IMR-90 (cell line): ENCODE data around the gene GPR158. TPM values are rescaled to one million over a fixed set of nuclear protein-coding genes. Genes with fewer than 3 reads are reported as not detected.

ENCODE experiments used
- ATAC-seq: fragments of 200-7000 bp; cut with Tn5 transposase; 2 replicates; pipeline ENCODE4 v1.9.1; 2020; ENCODE audit warnings: low read depth, mild to moderate bottlenecking, moderate library complexity
- BruUV-seq: library from RNA; stranded (reverse); fragments of 400-500 nt; replicated peaks from 2 replicates; lab custom pipeline; 2021; lab: Mats Ljungman, UMichigan
- CTCF ChIA-PET: fragments of 300-600 bp; formaldehyde crosslinking; extraction: SDS; loops from one replicate; lab custom pipeline; 2021; ENCODE audit warnings: antibody characterized with exemption; lab: Yijun Ruan, JAX
- POLR2A ChIA-PET: fragments of 300-600 bp; sonication (Branson Sonifier 250); formaldehyde crosslinking; loops from one replicate; lab custom pipeline; 2022; ENCODE audit warnings: antibody characterized with exemption; ENCODE audit not compliant: unreplicated experiment; lab: Charles Lee
- DNase-seq: peaks from one replicate; pipeline ENCODE4 v3.0.0; 2013
- H2AFZ ChIP-seq: replicated peaks from 2 replicates; pipeline ENCODE3; 2013; ENCODE audit warnings: low read length, mild to moderate bottlenecking; ENCODE audit not compliant: poor library complexity
- H2AK5ac ChIP-seq: 2 replicates; pipeline ENCODE4 v1.6.1; 2013; ENCODE audit warnings: low read depth, low read length, inconsistent platforms
- H2AK9ac ChIP-seq: replicated peaks from 2 replicates; pipeline ENCODE3; 2013; ENCODE audit warnings: mild to moderate bottlenecking, low read depth, low read length, moderate library complexity; ENCODE audit not compliant: poor library complexity
- H2BK120ac ChIP-seq: 2 replicates; pipeline ENCODE4 v1.6.1; 2013; ENCODE audit warnings: low read depth, low read length, inconsistent platforms
- H2BK15ac ChIP-seq: 3 replicates; pipeline ENCODE4 v1.6.1; 2013; ENCODE audit warnings: low read depth, low read length, inconsistent platforms
- H2BK20ac ChIP-seq: 2 replicates; pipeline ENCODE4 v1.6.1; 2013; ENCODE audit warnings: low read depth, mild to moderate bottlenecking, inconsistent platforms, low read length, moderate library complexity
- H2BK5ac ChIP-seq: 2 replicates; pipeline ENCODE4 v1.6.1; 2013; ENCODE audit warnings: mild to moderate bottlenecking, low read depth, low read length, inconsistent platforms; ENCODE audit not compliant: poor library complexity, severe bottlenecking
- H3K14ac ChIP-seq: replicated peaks from 2 replicates; pipeline ENCODE4 v1.6.1; 2013; ENCODE audit warnings: low read depth, low read length, inconsistent platforms
- H3K18ac ChIP-seq: 2 replicates; pipeline ENCODE4 v1.6.1; 2013; ENCODE audit warnings: low read depth, low read length, control low read depth
- H3K23ac ChIP-seq: 2 replicates; pipeline ENCODE4 v1.6.1; 2013; ENCODE audit warnings: low read depth, low read length, inconsistent platforms
- H3K27ac ChIP-seq: 2 replicates; pipeline ENCODE4 v1.5.1; 2013; ENCODE audit warnings: mild to moderate bottlenecking, control low read depth, low read length; ENCODE audit not compliant: insufficient read depth
- H3K27me3 ChIP-seq: 2 replicates; pipeline ENCODE4 v1.6.1; 2013; ENCODE audit warnings: low read length; ENCODE audit not compliant: control insufficient read depth, insufficient read depth
- H3K36me3 ChIP-seq: 2 replicates; pipeline ENCODE4 v1.6.1; 2013; ENCODE audit warnings: low read length, mixed read lengths; ENCODE audit not compliant: control insufficient read depth, insufficient read depth
- H3K4ac ChIP-seq: 2 replicates; pipeline ENCODE4 v1.6.1; 2013; ENCODE audit warnings: low read depth, low read length, inconsistent platforms
- H3K4me1 ChIP-seq: 2 replicates; pipeline ENCODE4 v1.6.1; 2013; ENCODE audit warnings: low read length, mixed read lengths; ENCODE audit not compliant: control insufficient read depth, insufficient read depth
- H3K4me2 ChIP-seq: 2 replicates; pipeline ENCODE4 v1.6.1; 2013; ENCODE audit warnings: low read depth, mild to moderate bottlenecking, control low read depth, low read length, moderate library complexity
- H3K4me3 ChIP-seq: 2 replicates; pipeline ENCODE4 v1.5.1; 2013; ENCODE audit warnings: low read depth, mild to moderate bottlenecking, control low read depth, low read length, moderate library complexity; ENCODE audit not compliant: insufficient read depth
- H3K56ac ChIP-seq: 2 replicates; pipeline ENCODE4 v1.6.1; 2013; ENCODE audit warnings: low read length, inconsistent platforms; ENCODE audit not compliant: insufficient read depth; ENCODE audit errors: extremely low read depth
- H3K79me1 ChIP-seq, 2 experiments: 2 replicates each; pipeline ENCODE4 v1.6.1; 2013; ENCODE audit warnings: low read length in 2 of 2, inconsistent platforms in 1 of 2, low read depth in 1 of 2
- H3K9ac ChIP-seq: 2 replicates; pipeline ENCODE4 v1.6.1; 2013; ENCODE audit warnings: low read depth, low read length, control low read depth
- H3K9me1 ChIP-seq: 2 replicates; pipeline ENCODE4 v1.6.1; 2013; ENCODE audit warnings: low read length, inconsistent platforms; ENCODE audit not compliant: insufficient read depth
- H3K9me3 ChIP-seq: 2 replicates; pipeline ENCODE4 v1.6.1; 2013; ENCODE audit warnings: low read length; ENCODE audit not compliant: control insufficient read depth, insufficient read depth
- H4K20me1 ChIP-seq: 2 replicates; pipeline ENCODE4 v1.6.1; 2013; ENCODE audit warnings: low read length, inconsistent platforms; ENCODE audit not compliant: insufficient read depth
- H4K5ac ChIP-seq: 2 replicates; pipeline ENCODE4 v1.6.1; 2013; ENCODE audit warnings: mild to moderate bottlenecking, low read depth, low read length, control low read depth
- H4K8ac ChIP-seq, 2 experiments: 2 replicates each; pipeline ENCODE4 v1.6.1; 2013; ENCODE audit warnings: low read depth in 2 of 2, low read length in 2 of 2, control low read depth in 1 of 2, inconsistent platforms in 1 of 2
- H4K91ac ChIP-seq: 2 replicates; pipeline ENCODE4 v1.6.1; 2013; ENCODE audit warnings: low read depth, low read length, inconsistent platforms; ENCODE audit not compliant: insufficient read depth
- BHLHE40 ChIP-seq: fragments of 150-350 bp; IDR thresholded peaks from 2 replicates; pipeline ENCODE4 v1.6.1; 2016; ENCODE audit warnings: mild to moderate bottlenecking, low read depth, low read length
- CEBPB ChIP-seq: IDR thresholded peaks from 2 replicates; pipeline ENCODE4 v1.6.1; 2012; ENCODE audit warnings: low read depth, low read length, improper control_type of control experiment
- CHD1 ChIP-seq: IDR thresholded peaks from 2 replicates; pipeline ENCODE4 v1.6.1; 2012; ENCODE audit warnings: low read depth, low read length, improper control_type of control experiment
- FOS ChIP-seq: fragments of 150-350 bp; IDR thresholded peaks from 2 replicates; pipeline ENCODE4 v1.6.1; 2016; ENCODE audit warnings: low read depth, low read length
- MAFK ChIP-seq: IDR thresholded peaks from 2 replicates; pipeline ENCODE4 v1.6.1; 2012; ENCODE audit warnings: low read depth, low read length, improper control_type of control experiment
- MXI1 ChIP-seq: IDR thresholded peaks from 2 replicates; pipeline ENCODE4 v1.6.1; 2012; ENCODE audit warnings: low read depth, mild to moderate bottlenecking, low read length, moderate library complexity, borderline replicate concordance
- NFE2L2 ChIP-seq: fragments of 150-350 bp; IDR thresholded peaks from 2 replicates; pipeline ENCODE4 v1.6.1; 2016; ENCODE audit warnings: low read depth, mild to moderate bottlenecking, low read length
- POLR2A ChIP-seq: IDR thresholded peaks from 2 replicates; pipeline ENCODE4 v1.6.1; 2012; ENCODE audit warnings: mild to moderate bottlenecking, low read depth, low read length
- RAD21 ChIP-seq: IDR thresholded peaks from 2 replicates; pipeline ENCODE4 v1.6.1; 2012; ENCODE audit warnings: low read length, improper control_type of control experiment
- RCOR1 ChIP-seq: IDR thresholded peaks from 2 replicates; pipeline ENCODE4 v1.6.1; 2012; ENCODE audit warnings: mild to moderate bottlenecking, low read length, improper control_type of control experiment; ENCODE audit not compliant: insufficient replicate concordance
- SMC3 ChIP-seq: fragments of 150-350 bp; IDR thresholded peaks from 2 replicates; pipeline ENCODE4 v1.6.1; 2016; ENCODE audit warnings: low read depth, mild to moderate bottlenecking, antibody characterized with exemption, low read length, moderate library complexity
- WGBS, 2 experiments: methylation state at CpG; one replicate each; pipeline versions ENCODE4 v1.1.5 to v1.1.7; 2013; ENCODE audit warnings: missing lambda C conversion rate in 2 of 2; ENCODE audit not compliant: insufficient read length in 1 of 2; ENCODE audit errors: extremely low coverage in 2 of 2; 5-methylcytosine and 5-hydroxymethylcytosine counted together
- dilution Hi-C: fragments of 300-500 bp; cut with HindIII; formaldehyde crosslinking; loops from one replicate; pipeline ENCODE4 v1.14.3; 2018; ENCODE audit warnings: low sequenced_read_pairs; ENCODE audit not compliant: unreplicated experiment
- in situ Hi-C: fragments of 300-500 bp; cut with MboI; formaldehyde crosslinking; loops from 3 replicates; pipeline ENCODE4 v1.14.3; 2019; ENCODE audit warnings: low sequenced_read_pairs, inconsistent platforms, mixed read lengths
- intact Hi-C: fragments of 100-400 bp; cut with micrococcal nuclease; formaldehyde crosslinking; loops from 2 replicates; pipeline ENCODE4 v1.10.0; 2022
- polyA plus RNA-seq, 3 experiments: library from polyadenylated mRNA; depleted of rRNA; stranded (reverse); fragments of >200 nt; gene quantifications; 2 replicates each; pipeline ENCODE4 v1.2.3, GENCODE V29; 2012; ENCODE audit warnings: low replicate concordance in 1 of 3
- total RNA-seq: library from RNA; depleted of rRNA; stranded (reverse); fragments of >200 nt; gene quantifications from 2 replicates; pipeline ENCODE4 v1.2.3, GENCODE V29; 2012
- TF ChIP-seq, protein P1 (sequence below): fragments of 150-350 bp; IDR thresholded peaks from 2 replicates; pipeline ENCODE4 v1.6.1; 2017; ENCODE audit warnings: mild to moderate bottlenecking, antibody characterized with exemption, low read length, low read depth
- TF ChIP-seq, protein P2 (sequence below): fragments of 150-350 bp; IDR thresholded peaks from 2 replicates; pipeline ENCODE4 v1.6.1; 2016; ENCODE audit warnings: low read depth, mild to moderate bottlenecking, low read length, moderate library complexity, borderline replicate concordance
- TF ChIP-seq, protein P3 (sequence below): conservative IDR thresholded peaks from 2 replicates; pipeline ENCODE4 v1.5.1; 2012; ENCODE audit warnings: mild to moderate bottlenecking, low read depth, low read length, improper control_type of control experiment

The GPR158 gene
- total and polyA plus RNA-seq, 2 of the 4 experiments (the other 2 are of a cell fraction), result not detected

DNA sequence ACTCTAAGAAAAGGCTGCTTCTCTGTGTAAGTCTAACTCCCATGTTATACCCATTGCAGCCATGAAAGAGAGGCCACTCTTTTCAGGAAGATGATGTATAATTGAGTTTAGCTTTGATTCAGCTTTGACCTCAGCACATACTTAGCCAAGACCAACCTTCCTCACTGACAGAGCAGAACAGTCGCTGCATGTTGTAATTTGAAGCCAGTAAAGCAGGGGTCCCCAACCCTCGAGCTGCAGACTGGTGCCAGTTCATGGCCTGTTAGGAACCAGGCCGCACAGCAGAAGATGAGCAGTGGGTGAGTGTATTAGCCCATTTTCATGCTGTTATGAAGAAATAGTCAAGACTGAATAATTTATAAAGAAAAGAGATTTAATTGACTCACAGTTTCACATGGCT is 223.9 kb downstream of the GPR158 start:
- no peak overlapping the region for H2AFZ ChIP-seq
- intact Hi-C loops (no loop called here), in situ Hi-C loops (no loop called here), dilution Hi-C loops (no loop called here)
- ATAC-seq, result no peak
- no peaks in the 10 kb centered on the region for H4K20me1 ChIP-seq
- no peak overlapping the region for H2BK20ac ChIP-seq
- no TSS peak for BruUV-seq
- H4K8ac ChIP-seq, result no peak overlapping the region
- no peak overlapping the region for H3K4me2 ChIP-seq
- H3K18ac ChIP-seq, result no peak overlapping the region
- H2AK5ac ChIP-seq, result no peak overlapping the region
- no peak overlapping the region for H3K23ac ChIP-seq
- CTCF ChIA-PET, result no interaction called here
- no peaks in the 10 kb centered on the region for H3K79me1 ChIP-seq
- TF ChIP-seq POLR2A, result no peak
- no peak for TF ChIP-seq NFE2L2
- TF ChIP-seq, protein P1, sequence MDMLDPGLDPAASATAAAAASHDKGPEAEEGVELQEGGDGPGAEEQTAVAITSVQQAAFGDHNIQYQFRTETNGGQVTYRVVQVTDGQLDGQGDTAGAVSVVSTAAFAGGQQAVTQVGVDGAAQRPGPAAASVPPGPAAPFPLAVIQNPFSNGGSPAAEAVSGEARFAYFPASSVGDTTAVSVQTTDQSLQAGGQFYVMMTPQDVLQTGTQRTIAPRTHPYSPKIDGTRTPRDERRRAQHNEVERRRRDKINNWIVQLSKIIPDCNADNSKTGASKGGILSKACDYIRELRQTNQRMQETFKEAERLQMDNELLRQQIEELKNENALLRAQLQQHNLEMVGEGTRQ, result no peak
- TF ChIP-seq RAD21, result no peak
- TF ChIP-seq, protein P2, sequence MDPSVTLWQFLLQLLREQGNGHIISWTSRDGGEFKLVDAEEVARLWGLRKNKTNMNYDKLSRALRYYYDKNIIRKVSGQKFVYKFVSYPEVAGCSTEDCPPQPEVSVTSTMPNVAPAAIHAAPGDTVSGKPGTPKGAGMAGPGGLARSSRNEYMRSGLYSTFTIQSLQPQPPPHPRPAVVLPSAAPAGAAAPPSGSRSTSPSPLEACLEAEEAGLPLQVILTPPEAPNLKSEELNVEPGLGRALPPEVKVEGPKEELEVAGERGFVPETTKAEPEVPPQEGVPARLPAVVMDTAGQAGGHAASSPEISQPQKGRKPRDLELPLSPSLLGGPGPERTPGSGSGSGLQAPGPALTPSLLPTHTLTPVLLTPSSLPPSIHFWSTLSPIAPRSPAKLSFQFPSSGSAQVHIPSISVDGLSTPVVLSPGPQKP, result no peak
- TF ChIP-seq CEBPB, result no peak
- TF ChIP-seq MAFK, result no peak
- TF ChIP-seq MXI1, result no peak
- no peak for TF ChIP-seq FOS
- TF ChIP-seq RCOR1, result no peak
- TF ChIP-seq, protein P3, sequence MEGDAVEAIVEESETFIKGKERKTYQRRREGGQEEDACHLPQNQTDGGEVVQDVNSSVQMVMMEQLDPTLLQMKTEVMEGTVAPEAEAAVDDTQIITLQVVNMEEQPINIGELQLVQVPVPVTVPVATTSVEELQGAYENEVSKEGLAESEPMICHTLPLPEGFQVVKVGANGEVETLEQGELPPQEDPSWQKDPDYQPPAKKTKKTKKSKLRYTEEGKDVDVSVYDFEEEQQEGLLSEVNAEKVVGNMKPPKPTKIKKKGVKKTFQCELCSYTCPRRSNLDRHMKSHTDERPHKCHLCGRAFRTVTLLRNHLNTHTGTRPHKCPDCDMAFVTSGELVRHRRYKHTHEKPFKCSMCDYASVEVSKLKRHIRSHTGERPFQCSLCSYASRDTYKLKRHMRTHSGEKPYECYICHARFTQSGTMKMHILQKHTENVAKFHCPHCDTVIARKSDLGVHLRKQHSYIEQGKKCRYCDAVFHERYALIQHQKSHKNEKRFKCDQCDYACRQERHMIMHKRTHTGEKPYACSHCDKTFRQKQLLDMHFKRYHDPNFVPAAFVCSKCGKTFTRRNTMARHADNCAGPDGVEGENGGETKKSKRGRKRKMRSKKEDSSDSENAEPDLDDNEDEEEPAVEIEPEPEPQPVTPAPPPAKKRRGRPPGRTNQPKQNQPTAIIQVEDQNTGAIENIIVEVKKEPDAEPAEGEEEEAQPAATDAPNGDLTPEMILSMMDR, result no peak
- TF ChIP-seq BHLHE40, result no peak
- no peak for TF ChIP-seq CHD1
- TF ChIP-seq SMC3, result no peak
- H3K4ac ChIP-seq, result no peak overlapping the region
- H3K9me1 ChIP-seq, result no peaks in the 10 kb centered on the region
- no peaks in the 10 kb centered on the region for H3K27me3 ChIP-seq
- H3K36me3 ChIP-seq, result no peaks in the 10 kb centered on the region
- no peak overlapping the region for H2AK9ac ChIP-seq
- H2BK120ac ChIP-seq, result no peak overlapping the region
- no peak overlapping the region for H3K9ac ChIP-seq
- H2BK5ac ChIP-seq, result no peak overlapping the region
- no peak for DNase-seq
- POLR2A ChIA-PET, result no interaction called here
- no CpG with 5 or more reads among the region's 3 CpGs for WGBS, 2 experiments
- H3K4me1 ChIP-seq, result no peaks in the 10 kb centered on the region
- no peak overlapping the region for H3K14ac ChIP-seq
- H4K5ac ChIP-seq, result no peak overlapping the region
- H4K91ac ChIP-seq, result no peak overlapping the region
- H2BK15ac ChIP-seq, result no peak overlapping the region
- H3K56ac ChIP-seq, result no peak overlapping the region
- H3K4me3 ChIP-seq, result no peak overlapping the region
- H3K27ac ChIP-seq, result no peak overlapping the region
- H3K9me3 ChIP-seq, result peaks cover 5% of the 10 kb centered on the region; the same call in 1 of the 2 replicates
